ENCODE data around the gene SEMA6B.

SEMA6B gene

GRCh38 chr19:4522291-4523002 lies 37.0 kb downstream of the SEMA6B start:
- TF ChIP-seq, protein P1, sequence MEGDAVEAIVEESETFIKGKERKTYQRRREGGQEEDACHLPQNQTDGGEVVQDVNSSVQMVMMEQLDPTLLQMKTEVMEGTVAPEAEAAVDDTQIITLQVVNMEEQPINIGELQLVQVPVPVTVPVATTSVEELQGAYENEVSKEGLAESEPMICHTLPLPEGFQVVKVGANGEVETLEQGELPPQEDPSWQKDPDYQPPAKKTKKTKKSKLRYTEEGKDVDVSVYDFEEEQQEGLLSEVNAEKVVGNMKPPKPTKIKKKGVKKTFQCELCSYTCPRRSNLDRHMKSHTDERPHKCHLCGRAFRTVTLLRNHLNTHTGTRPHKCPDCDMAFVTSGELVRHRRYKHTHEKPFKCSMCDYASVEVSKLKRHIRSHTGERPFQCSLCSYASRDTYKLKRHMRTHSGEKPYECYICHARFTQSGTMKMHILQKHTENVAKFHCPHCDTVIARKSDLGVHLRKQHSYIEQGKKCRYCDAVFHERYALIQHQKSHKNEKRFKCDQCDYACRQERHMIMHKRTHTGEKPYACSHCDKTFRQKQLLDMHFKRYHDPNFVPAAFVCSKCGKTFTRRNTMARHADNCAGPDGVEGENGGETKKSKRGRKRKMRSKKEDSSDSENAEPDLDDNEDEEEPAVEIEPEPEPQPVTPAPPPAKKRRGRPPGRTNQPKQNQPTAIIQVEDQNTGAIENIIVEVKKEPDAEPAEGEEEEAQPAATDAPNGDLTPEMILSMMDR (IDR thresholded peaks at IDR 0.05; ENCODE audit: insufficient read depth, low read depth, low read length, missing control alignments) = no peak
- DNase-seq (ENCODE audit: low read depth) = no peak
- no peak overlapping the region for H3K4me3 ChIP-seq (ENCODE audit: low read depth, low read length)

GRCh38 chr19:4521888-4522242 lies 37.6 kb downstream of the SEMA6B start:
- H3K4me3 ChIP-seq (ENCODE audit: low read depth, low read length) = no peak overlapping the region
- TF ChIP-seq, protein P1 (IDR thresholded peaks at IDR 0.05; ENCODE audit: insufficient read depth, low read depth, low read length, missing control alignments) = no peak
- no peak for DNase-seq (ENCODE audit: low read depth)

DNA sequence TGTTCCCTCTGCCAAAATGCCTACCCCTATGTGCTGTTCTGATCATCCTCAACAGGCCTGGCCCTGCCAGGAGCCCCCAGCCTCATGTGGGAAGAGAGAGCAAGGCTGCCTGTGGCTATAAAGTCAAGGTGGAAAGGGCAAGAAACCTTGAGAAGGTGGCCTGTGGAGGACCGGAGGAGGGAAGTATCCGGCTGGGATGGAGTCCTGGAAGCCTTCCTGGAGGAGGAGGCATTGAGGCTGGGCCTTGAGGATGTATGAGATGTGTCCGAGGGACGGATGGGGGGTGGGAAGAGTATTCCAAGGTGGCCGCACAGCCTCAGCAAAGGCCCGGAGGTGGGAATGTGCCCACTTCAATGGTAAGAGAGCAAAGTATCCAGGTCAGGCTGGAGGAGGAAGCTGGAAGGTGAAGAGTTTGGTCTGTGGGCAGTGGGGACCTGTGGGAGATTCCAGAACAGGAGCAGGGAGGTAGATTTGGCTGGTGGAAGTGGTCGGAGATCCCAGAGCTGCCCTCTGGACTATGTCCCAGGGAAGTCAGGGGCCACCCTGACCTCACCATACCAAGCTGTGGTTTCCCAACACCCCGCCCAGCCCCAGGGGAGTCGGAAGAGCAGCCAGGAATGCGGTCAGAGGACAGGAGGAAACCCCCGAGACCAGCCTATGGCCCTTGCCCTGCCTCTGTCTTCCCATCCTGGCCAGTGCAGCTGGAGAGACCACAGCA lies 38.2 kb downstream of the SEMA6B start:
- H3K4me3 ChIP-seq (ENCODE audit: low read depth, low read length) = no peak overlapping the region
- TF ChIP-seq, protein P1 (IDR thresholded peaks at IDR 0.05; ENCODE audit: insufficient read depth, low read depth, low read length, missing control alignments) = no peak
- no peak for DNase-seq (ENCODE audit: low read depth)

DNA sequence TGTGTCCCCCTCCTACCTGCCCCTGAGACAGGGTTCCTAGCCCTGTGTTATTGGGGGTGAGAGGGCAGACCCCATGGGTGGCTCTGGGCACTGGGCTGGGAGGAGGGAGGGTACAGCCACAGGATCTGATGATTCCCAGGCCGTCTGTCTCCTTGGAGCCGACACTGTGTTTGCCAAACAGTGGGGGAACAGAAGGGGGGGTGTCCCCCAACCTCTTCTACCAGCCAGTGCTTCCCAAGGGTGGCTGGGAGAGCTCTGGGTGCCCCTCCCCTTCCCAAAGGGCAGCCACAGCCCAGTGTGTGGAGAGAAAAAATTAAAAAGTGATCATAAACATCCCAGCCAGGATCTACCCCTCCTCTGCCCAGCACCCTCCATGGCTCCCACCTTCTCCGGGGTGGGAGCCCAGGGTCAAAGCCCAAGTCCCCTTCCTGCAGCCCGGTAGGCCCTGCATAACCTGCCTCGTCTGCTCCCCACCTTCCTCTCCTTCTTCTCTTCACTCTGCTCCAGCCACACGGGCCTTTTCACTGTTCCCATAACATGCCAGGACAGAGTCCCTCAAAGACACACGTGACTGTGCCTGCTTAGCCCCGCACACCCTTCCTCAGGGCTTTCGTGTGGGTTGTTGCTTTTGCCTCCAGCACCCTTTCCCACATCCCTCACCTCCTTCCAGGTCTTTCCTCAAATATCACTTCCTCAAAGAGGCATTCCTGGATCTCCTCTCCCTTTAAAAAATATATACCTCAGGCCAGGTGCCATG lies 39.8 kb downstream of the SEMA6B start:
- TF ChIP-seq, protein P1 (IDR thresholded peaks at IDR 0.05; ENCODE audit: insufficient read depth, low read depth, low read length, missing control alignments) = no peak
- DNase-seq (ENCODE audit: low read depth) = no peak
- no peak overlapping the region for H3K4me3 ChIP-seq (ENCODE audit: low read depth, low read length)

DNA sequence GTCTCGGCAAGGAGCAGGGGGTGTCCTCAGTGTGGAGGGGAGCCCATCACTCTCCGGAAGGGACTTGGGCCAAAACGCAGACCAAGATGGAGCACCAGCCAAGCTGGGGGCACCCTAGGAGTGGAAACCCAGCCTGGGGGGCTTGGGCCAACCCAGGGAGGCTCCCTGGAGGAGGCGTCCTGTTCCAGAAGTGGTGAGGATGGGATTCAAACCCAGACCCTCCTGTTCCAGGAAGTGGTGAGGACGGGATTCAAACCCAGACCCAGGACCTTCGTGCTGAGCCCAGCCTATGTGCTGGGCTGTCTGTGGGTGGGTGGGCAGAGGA lies 40.4 kb downstream of the SEMA6B start:
- TF ChIP-seq, protein P1 (IDR thresholded peaks at IDR 0.05; ENCODE audit: insufficient read depth, low read depth, low read length, missing control alignments) = no peak
- H3K4me3 ChIP-seq (ENCODE audit: low read depth, low read length) = no peak overlapping the region
- DNase-seq (ENCODE audit: low read depth) = no peak

DNA sequence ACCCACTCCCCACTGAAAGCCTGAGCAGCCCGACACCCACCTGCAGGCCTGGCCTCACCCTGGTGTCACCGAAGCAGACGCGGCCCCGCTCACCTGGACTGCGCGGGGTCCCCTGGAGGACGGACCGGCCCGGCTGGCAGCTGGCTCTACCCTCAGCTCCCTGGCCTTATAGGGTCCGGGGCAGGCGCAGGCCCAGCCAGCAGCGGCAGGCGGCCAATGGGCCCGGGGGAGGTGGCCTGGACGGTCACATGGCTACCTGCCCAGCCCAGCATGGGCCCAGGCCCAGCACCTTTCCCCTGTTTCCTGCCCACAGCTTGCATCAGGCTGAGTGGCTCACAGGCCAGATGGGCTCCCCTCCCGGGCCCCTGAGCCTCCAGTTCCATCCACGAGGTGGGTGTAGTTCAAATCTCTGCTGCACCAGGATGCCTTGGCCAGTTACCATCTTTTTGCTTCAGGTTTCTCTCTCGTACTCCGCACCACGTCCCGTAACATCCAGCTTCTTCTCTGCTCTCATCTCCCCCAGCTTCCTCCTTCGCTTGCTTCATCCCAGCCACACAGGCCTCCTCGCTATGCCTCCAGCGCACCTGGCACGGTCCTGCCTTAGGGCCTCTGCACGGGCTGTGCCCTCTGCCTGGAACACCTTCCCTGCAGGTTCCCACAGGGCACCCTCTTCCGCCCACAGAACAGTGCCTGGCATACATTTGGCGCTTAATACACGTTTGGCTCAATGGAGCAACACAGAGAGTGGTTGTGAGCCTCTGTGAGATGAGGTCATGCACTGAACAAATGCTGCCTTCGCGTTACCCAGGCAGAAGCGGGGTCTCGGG lies 40.9 kb downstream of the SEMA6B start, which contains the start of gene PLIN4:
TSS of gene PLIN4 (minus strand) at position 142 of the 827 bp plus-strand sequence. CDS start 214 bp downstream, outside the sequence.
- H3K4me3 ChIP-seq (ENCODE audit: low read depth, low read length) = no peak within 1 kb of the TSS
- TF ChIP-seq, protein P1 (IDR thresholded peaks at IDR 0.05; ENCODE audit: insufficient read depth, low read depth, low read length, missing control alignments) = no peak
- no peak for DNase-seq (ENCODE audit: low read depth)
